Activated CD4-positive, alpha-beta memory T cell treated with anti-CD3 and anti-CD28 coated beads, Interleukin-2, amount 10 ng/mL, durations not matched to agents 7 days and 5 days (primary cell): Measurements from ENCODE around the gene TARS3. TPM values are rescaled to one million over a fixed set of nuclear protein-coding genes. Genes with fewer than 3 reads are reported as not detected.
"Not testable (repeated sequence)": the region's sequence is repeated elsewhere in the genome, so short reads cannot be mapped to it uniquely, and the experiment has no call there.

Source experiments
- CTCF ChIA-PET: fragments of 350-600 bp; sonication (Branson Sonifier 250); formaldehyde crosslinking; loops from one replicate; lab custom pipeline; 2021; ENCODE audit warnings: antibody characterized with exemption, inconsistent platforms; lab: Charles Lee
- POLR2A ChIA-PET: fragments of 350-600 bp; sonication (Branson Sonifier 250); formaldehyde crosslinking; loops from one replicate; lab custom pipeline; 2021; ENCODE audit warnings: antibody characterized with exemption; lab: Charles Lee
- DNase-seq: peaks from one replicate; pipeline ENCODE4 v3.0.0-alpha.2; 2020
- H3K27ac Mint-ChIP-seq: one replicate; pipeline ENCODE4 v1.8.0; 2021; ENCODE audit warnings: mild to moderate bottlenecking, mixed read lengths
- H3K27me3 Mint-ChIP-seq: one replicate; pipeline ENCODE4 v1.8.0; 2021; ENCODE audit warnings: mixed read lengths
- H3K36me3 Mint-ChIP-seq: one replicate; pipeline ENCODE4 v1.8.0; 2021; ENCODE audit warnings: low read depth, mixed read lengths
- H3K4me1 Mint-ChIP-seq: one replicate; pipeline ENCODE4 v1.8.0; 2021; ENCODE audit warnings: mixed read lengths
- H3K4me3 Mint-ChIP-seq: one replicate; pipeline ENCODE4 v1.8.0; 2021; ENCODE audit warnings: mild to moderate bottlenecking, mixed read lengths
- H3K9me3 Mint-ChIP-seq: one replicate; pipeline ENCODE4 v1.8.0; 2021; ENCODE audit warnings: mixed read lengths
- total RNA-seq, 2 experiments: library from RNA; stranded (reverse); gene quantifications; one replicate each; pipeline ENCODE4 v1.2.3, GENCODE V29; 2021

The TARS3 gene
- total RNA-seq, 2 experiments from 2014 or later, result 10.3 to 12.3 TPM

GRCh38 chr15:101633356-101633755, 90.9 kb downstream of the TARS3 start:
- H3K4me1 Mint-ChIP-seq, result no peaks in the 10 kb centered on the region
- no peak for DNase-seq
- no peaks in the 10 kb centered on the region for H3K27me3 Mint-ChIP-seq
- no peaks in the 10 kb centered on the region for H3K9me3 Mint-ChIP-seq
- POLR2A ChIA-PET, result no interaction called here
- H3K27ac Mint-ChIP-seq, result no peak overlapping the region
- CTCF ChIA-PET, result no interaction called here
- no peaks in the 10 kb centered on the region for H3K36me3 Mint-ChIP-seq
- H3K4me3 Mint-ChIP-seq, result no peak overlapping the region

- H3K9me3 Mint-ChIP-seq, H3K27ac Mint-ChIP-seq, H3K4me3 Mint-ChIP-seq, CTCF ChIA-PET, POLR2A ChIA-PET, DNase-seq, H3K27me3 Mint-ChIP-seq: not testable (repeated sequence)
- Mint-ChIP-seq H3K36me3 (peaks cover 20% of the 10 kb centered on the region), H3K4me1 (peaks cover 36% of the 10 kb centered on the region)
These were observed 97.5 kb downstream of the TARS3 start for GRCh38 chr15:101626729-101627128.

- no peaks in the 10 kb centered on the region for H3K27me3 Mint-ChIP-seq
- peaks cover 4% of the 10 kb centered on the region for H3K9me3 Mint-ChIP-seq
- H3K27ac Mint-ChIP-seq, result no peak overlapping the region
- no peak overlapping the region for H3K4me3 Mint-ChIP-seq
- DNase-seq, result no peak
- peaks cover 20% of the 10 kb centered on the region for H3K36me3 Mint-ChIP-seq
- peaks cover 39% of the 10 kb centered on the region for H3K4me1 Mint-ChIP-seq
- POLR2A ChIA-PET, result interaction anchor here (1.5 kb wide), 1 partner anchor 10 kb away, joined by 3 read pairs; no protein-coding TSS in a partner anchor
- CTCF ChIA-PET, result no interaction called here
These were observed 98.3 kb downstream of the TARS3 start for GRCh38 chr15:101625980-101626379.

- Mint-ChIP-seq H3K4me1 (peaks cover 39% of the 10 kb centered on the region), H3K4me3 (no peak overlapping the region), H3K9me3 (peaks cover 4% of the 10 kb centered on the region), H3K27me3 (no peaks in the 10 kb centered on the region), H3K27ac (no peak overlapping the region), H3K36me3 (peaks cover 20% of the 10 kb centered on the region)
- CTCF ChIA-PET, result no interaction called here
- POLR2A ChIA-PET, result interaction anchor here (1.5 kb wide), 1 partner anchor 10 kb away, joined by 3 read pairs; no protein-coding TSS in a partner anchor
- DNase-seq, result no peak
These were observed 99.1 kb downstream of the TARS3 start for GRCh38 chr15:101625184-101625583.

GRCh38 chr15:101623367-101624304, 100.6 kb downstream of the TARS3 start:
- ChIA-PET CTCF (interaction anchor here (1.6 kb wide), 1 partner anchor 18 kb away, joined by 5 read pairs; no protein-coding TSS in a partner anchor), POLR2A (no interaction called here)
- Mint-ChIP-seq H3K4me3 (no peak overlapping the region), H3K36me3 (peaks cover 20% of the 10 kb centered on the region), H3K27ac (no peak overlapping the region), H3K27me3 (no peaks in the 10 kb centered on the region), H3K4me1 (peaks cover 39% of the 10 kb centered on the region), H3K9me3 (peaks cover 4% of the 10 kb centered on the region)
- no peak for DNase-seq

GRCh38 chr15:101621961-101622360, 102.3 kb downstream of the TARS3 start:
- Mint-ChIP-seq H3K27ac (no peak overlapping the region), H3K9me3 (peaks cover 4% of the 10 kb centered on the region), H3K4me3 (no peak overlapping the region), H3K36me3 (peaks cover 20% of the 10 kb centered on the region), H3K27me3 (no peaks in the 10 kb centered on the region), H3K4me1 (peaks cover 39% of the 10 kb centered on the region)
- ChIA-PET CTCF (interaction anchor here (1.0 to 1.1 kb wide), 2 partner anchors 19 to 301 kb away, joined by 3 read pairs; no protein-coding TSS in a partner anchor), POLR2A (no interaction called here)
- DNase-seq, result no peak

GRCh38 chr15:101620671-101621070, 103.6 kb downstream of the TARS3 start:
- Mint-ChIP-seq H3K9me3 (peaks cover 4% of the 10 kb centered on the region), H3K27me3 (no peaks in the 10 kb centered on the region), H3K4me3 (no peak overlapping the region), H3K4me1 (peaks cover 32% of the 10 kb centered on the region), H3K36me3 (peaks cover 14% of the 10 kb centered on the region), H3K27ac (no peak overlapping the region)
- no peak for DNase-seq
- ChIA-PET POLR2A (no interaction called here), CTCF (interaction anchor here (1.0 kb wide), 1 partner anchor 300 kb away, joined by 3 read pairs; no protein-coding TSS in a partner anchor)

GRCh38 chr15:101619615-101619865, 104.7 kb downstream of the TARS3 start:
- Mint-ChIP-seq H3K4me3 (no peak overlapping the region), H3K36me3 (peaks cover 13% of the 10 kb centered on the region), H3K9me3 (peaks cover 4% of the 10 kb centered on the region), H3K27me3 (no peaks in the 10 kb centered on the region), H3K4me1 (peaks cover 26% of the 10 kb centered on the region), H3K27ac (no peak overlapping the region)
- ChIA-PET CTCF (no interaction called here), POLR2A (no interaction called here)
- no peak for DNase-seq

GRCh38 chr15:101618851-101619614, 105.2 kb downstream of the TARS3 start:
- ChIA-PET POLR2A (no interaction called here), CTCF (no interaction called here)
- DNase-seq, result no peak
- Mint-ChIP-seq H3K4me1 (peaks cover 20% of the 10 kb centered on the region), H3K27ac (no peak overlapping the region), H3K9me3 (peaks cover 2% of the 10 kb centered on the region), H3K4me3 (no peak overlapping the region), H3K36me3 (peaks cover 7% of the 10 kb centered on the region), H3K27me3 (no peaks in the 10 kb centered on the region)

GRCh38 chr15:101618076-101618475, 106.2 kb downstream of the TARS3 start:
- CTCF ChIA-PET, result no interaction called here

GRCh38 chr15:101617390-101617965, 106.8 kb downstream of the TARS3 start:
- ChIA-PET POLR2A (interaction anchor here (0.9 kb wide), 1 partner anchor 9 kb away, joined by 3 read pairs; no protein-coding TSS in a partner anchor), CTCF (no interaction called here)
- Mint-ChIP-seq H3K4me1 (peaks cover 10% of the 10 kb centered on the region), H3K27me3 (no peaks in the 10 kb centered on the region), H3K36me3 (no peaks in the 10 kb centered on the region), H3K9me3 (no peaks in the 10 kb centered on the region), H3K4me3 (no peak overlapping the region), H3K27ac (no peak overlapping the region)
- DNase-seq, result no peak

More at GRCh38 chr15:101618076-101618475, 106.2 kb downstream of the TARS3 start:
- Mint-ChIP-seq H3K4me3 (no peak overlapping the region), H3K27ac (no peak overlapping the region), H3K4me1 (peaks cover 12% of the 10 kb centered on the region), H3K9me3 (no peaks in the 10 kb centered on the region), H3K36me3 (no peaks in the 10 kb centered on the region), H3K27me3 (no peaks in the 10 kb centered on the region)
- DNase-seq, result no peak
- POLR2A ChIA-PET, result interaction anchor here (0.9 kb wide), 1 partner anchor 10 kb away, joined by 3 read pairs; no protein-coding TSS in a partner anchor

GRCh38 chr15:101615986-101616848, 108.1 kb downstream of the TARS3 start:
- H3K4me3 Mint-ChIP-seq, result no peak overlapping the region
- no peak overlapping the region for H3K27ac Mint-ChIP-seq
- ChIA-PET CTCF (no interaction called here), POLR2A (no interaction called here)
- DNase-seq, result no peak
- H3K27me3 Mint-ChIP-seq, result no peaks in the 10 kb centered on the region
- H3K36me3 Mint-ChIP-seq, result no peaks in the 10 kb centered on the region
- H3K4me1 Mint-ChIP-seq, result no peaks in the 10 kb centered on the region
- H3K9me3 Mint-ChIP-seq, result no peaks in the 10 kb centered on the region
